HFFc6 (cell line): ENCODE results near the gene LZTS2. TPM values are rescaled to one million over a fixed set of nuclear protein-coding genes. Genes with fewer than 3 reads are reported as not detected.

Experiments used
- DNase-seq: peaks from one replicate; pipeline ENCODE4 v3.0.0-alpha.2; 2018
- H3K27ac Mint-ChIP-seq: 2 replicates; pipeline ENCODE4 v1.8.0; 2020; ENCODE audit warnings: mild to moderate bottlenecking, mixed read lengths
- H3K27me3 Mint-ChIP-seq: 2 replicates; pipeline ENCODE4 v1.8.0; 2021; ENCODE audit warnings: mild to moderate bottlenecking, moderate library complexity, mixed read lengths; ENCODE audit not compliant: insufficient read depth
- H3K36me3 Mint-ChIP-seq: 2 replicates; pipeline ENCODE4 v1.8.0; 2021; ENCODE audit warnings: low read depth, mixed read lengths
- H3K4me1 Mint-ChIP-seq: 2 replicates; pipeline ENCODE4 v1.8.0; 2020; ENCODE audit warnings: low read depth, mixed read lengths
- H3K4me3 Mint-ChIP-seq: 2 replicates; pipeline ENCODE4 v1.8.0; 2020; ENCODE audit warnings: mild to moderate bottlenecking, moderate library complexity, mixed read lengths
- H3K9me3 Mint-ChIP-seq: 2 replicates; pipeline ENCODE4 v1.8.0; 2020; ENCODE audit warnings: mild to moderate bottlenecking, mixed read lengths
- total RNA-seq, 6 experiments: library from RNA; stranded (reverse); fragmentation: NEBNext Ultra II Directional; extraction: Animal tissue kit (Norgen Biotek cat#: 25700); gene quantifications; 2 replicates in 1 of 6; 3 replicates in 5 of 6; pipeline ENCODE4 v1.2.3, GENCODE V29; 2021
- TF ChIP-seq, protein P1 (sequence below): fragments of 200-600 bp; sonication (generic); IDR thresholded peaks from 2 replicates; pipeline ENCODE4 v1.5.0; 2021; ENCODE audit warnings: antibody characterized with exemption, mild to moderate bottlenecking

Gene LZTS2
- total RNA-seq, 6 experiments from 2014 or later = 66.8 to 80.5 (median 74.6) TPM

DNA sequence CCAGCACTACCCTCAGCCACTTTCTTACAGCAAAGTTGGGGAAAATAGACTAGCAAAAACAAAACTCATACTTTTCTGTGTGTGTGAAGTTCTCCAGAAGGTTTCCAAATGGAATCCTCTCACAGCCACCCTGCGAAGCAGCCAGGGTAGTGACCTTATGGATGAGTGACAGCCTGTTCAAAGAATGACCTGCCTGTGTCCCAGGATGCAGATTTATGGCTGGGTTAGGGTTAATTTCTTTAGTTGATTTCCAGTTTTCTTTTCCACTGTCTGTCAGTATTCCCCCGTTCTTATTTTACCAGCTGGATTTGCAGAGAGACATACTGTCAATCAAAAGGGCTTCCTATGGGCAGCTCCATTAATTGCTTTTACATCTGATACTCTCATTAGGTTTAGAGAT is 32.7 kb upstream of the LZTS2 start:
- peaks cover 8% of the 10 kb centered on the region for H3K36me3 Mint-ChIP-seq
- peaks cover 9% of the 10 kb centered on the region for H3K4me1 Mint-ChIP-seq
- H3K4me3 Mint-ChIP-seq = no peak overlapping the region
- H3K9me3 Mint-ChIP-seq = no peaks in the 10 kb centered on the region
- H3K27me3 Mint-ChIP-seq = no peaks in the 10 kb centered on the region; the same call in 1 of the 2 replicates
- no peak for DNase-seq
- H3K27ac Mint-ChIP-seq = no peak overlapping the region
- TF ChIP-seq, protein P1, sequence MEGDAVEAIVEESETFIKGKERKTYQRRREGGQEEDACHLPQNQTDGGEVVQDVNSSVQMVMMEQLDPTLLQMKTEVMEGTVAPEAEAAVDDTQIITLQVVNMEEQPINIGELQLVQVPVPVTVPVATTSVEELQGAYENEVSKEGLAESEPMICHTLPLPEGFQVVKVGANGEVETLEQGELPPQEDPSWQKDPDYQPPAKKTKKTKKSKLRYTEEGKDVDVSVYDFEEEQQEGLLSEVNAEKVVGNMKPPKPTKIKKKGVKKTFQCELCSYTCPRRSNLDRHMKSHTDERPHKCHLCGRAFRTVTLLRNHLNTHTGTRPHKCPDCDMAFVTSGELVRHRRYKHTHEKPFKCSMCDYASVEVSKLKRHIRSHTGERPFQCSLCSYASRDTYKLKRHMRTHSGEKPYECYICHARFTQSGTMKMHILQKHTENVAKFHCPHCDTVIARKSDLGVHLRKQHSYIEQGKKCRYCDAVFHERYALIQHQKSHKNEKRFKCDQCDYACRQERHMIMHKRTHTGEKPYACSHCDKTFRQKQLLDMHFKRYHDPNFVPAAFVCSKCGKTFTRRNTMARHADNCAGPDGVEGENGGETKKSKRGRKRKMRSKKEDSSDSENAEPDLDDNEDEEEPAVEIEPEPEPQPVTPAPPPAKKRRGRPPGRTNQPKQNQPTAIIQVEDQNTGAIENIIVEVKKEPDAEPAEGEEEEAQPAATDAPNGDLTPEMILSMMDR = no peak

DNA sequence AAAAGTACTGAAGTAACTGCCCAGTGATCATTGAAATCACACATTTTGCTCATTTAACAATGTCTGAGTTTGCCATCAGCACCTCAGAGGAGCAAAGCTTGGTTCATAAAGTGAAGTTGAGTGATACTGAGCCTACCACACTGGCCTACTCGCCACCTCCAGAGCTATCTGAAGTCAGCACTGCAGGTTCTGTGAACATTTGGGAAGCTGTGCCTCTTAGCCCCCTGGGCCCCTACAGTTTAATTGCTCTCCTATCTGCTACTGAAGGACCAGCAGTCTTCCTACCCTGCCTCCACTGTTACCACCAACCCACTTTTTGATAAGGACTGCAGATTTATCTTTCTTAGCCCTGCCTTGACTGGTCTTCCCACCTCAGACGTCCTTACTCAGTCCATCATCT is 32.3 kb upstream of the LZTS2 start:
- TF ChIP-seq, protein P1 = no peak
- H3K9me3 Mint-ChIP-seq = no peaks in the 10 kb centered on the region
- no peak overlapping the region for H3K4me3 Mint-ChIP-seq
- peaks cover 5% of the 10 kb centered on the region; the same call in 1 of the 2 replicates for H3K36me3 Mint-ChIP-seq
- H3K27ac Mint-ChIP-seq = no peak overlapping the region
- no peaks in the 10 kb centered on the region; the same call in 1 of the 2 replicates for H3K27me3 Mint-ChIP-seq
- DNase-seq = no peak
- peaks cover 9% of the 10 kb centered on the region for H3K4me1 Mint-ChIP-seq

DNA sequence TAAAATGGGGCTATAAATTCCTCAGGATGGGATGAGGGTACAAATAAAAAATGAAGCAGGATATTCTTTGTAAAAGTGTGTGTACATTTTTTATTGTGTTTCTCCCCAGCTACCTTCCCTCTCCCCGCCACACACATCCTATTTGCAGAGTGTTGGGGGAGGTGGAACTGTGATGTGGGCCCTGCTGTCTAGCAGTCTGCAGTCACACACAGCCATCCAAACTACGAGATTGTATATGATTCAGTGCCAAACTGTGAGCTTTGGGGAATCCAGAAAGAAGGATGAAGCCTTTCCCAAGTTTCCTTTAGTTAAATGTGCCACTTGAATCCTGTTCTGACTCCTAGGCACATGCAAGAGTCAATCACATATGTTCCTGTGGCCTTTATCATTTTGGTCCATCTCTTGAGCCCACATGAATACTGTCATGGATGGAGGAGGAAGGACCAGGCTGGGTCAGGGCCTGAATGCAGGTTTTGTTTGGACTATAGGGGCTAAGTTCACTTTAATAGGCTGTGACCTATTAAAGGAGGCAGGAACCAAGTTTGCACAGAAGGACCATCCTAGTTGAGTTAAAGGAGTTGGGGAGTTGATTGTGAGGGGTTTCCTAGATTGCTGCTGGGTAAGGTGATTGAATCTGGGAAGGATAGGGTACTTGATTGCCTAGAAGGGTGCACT is 31.4 kb upstream of the LZTS2 start:
- H3K9me3 Mint-ChIP-seq = no peaks in the 10 kb centered on the region
- DNase-seq = no peak
- no peaks in the 10 kb centered on the region; the same call in 1 of the 2 replicates for H3K27me3 Mint-ChIP-seq
- H3K36me3 Mint-ChIP-seq = 0 out of 2 replicates have a peak, but pooled peaks cover 5% of the 10 kb centered on the region
- H3K27ac Mint-ChIP-seq = no peak overlapping the region
- TF ChIP-seq, protein P1 = no peak
- H3K4me3 Mint-ChIP-seq = peak overlapping the region; percentile 81
- H3K4me1 Mint-ChIP-seq = peaks cover 9% of the 10 kb centered on the region

DNA sequence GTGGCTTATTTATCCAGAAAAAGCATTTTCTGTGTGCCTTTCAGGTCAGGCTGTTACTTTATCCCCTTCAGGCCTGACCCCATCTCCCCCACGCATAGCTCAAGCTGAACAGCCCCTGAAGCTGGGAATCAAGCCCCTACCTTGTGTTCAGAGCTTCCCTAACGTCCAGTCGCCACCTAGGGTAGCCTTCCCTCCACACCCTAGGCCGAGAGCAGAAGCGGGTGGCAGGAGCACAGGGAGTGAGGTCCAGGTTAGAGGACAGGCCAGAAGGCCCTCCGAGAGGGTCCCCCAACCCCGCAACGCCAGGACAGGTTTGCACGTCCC is 30.8 kb upstream of the LZTS2 start:
- H3K27ac Mint-ChIP-seq = no peak overlapping the region

DNA sequence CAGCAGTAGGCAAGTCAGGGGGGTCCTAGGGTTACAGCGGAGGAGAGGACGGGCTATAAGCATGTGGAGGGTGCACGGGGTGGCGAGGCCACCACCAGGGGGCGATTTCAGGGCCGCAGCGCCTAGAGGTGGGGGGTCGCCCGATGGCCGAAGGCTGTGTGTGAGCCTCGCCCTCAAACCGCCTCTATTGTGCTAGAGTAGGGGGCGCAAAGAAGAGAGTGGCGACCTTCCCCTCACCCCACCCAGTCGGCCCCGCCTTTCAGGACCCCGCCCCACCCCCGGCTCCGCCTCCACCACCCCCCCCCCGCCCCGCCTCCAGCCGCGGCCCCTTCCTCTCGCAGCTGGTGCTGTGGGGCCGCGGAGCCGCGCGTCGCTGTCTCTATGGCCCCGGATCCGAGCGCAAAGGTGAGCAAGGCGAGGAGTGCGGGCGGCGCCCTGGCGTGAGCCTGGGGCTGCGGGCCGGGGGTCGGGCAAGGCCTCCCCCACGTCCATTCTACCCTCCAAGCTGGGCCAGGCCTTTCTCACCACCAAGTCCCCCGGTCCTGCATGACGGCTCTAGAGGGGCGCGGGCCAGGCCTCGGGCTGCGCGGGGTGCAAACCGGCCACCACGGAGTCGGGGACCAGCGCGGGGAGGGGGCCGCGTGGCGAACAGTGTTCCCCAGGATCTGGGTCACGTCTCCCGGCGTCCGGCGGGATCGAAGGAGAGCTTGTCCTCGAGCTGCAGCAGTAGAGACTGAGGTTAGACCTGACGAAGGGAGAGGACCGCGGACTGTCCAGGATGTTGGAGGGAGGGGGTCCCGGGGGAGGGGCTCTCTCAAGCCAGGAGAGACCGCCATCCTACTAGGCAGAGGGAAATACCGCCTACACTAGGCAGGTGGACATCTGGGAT is 30.2 kb upstream of the LZTS2 start, which contains the start of gene SEMA4G:
Gene SEMA4G, plus strand, starts transcription at position 318 of the 889 bp plus-strand sequence. CDS start 3,409 bp downstream, outside the sequence.
- DNase-seq = no peak
- Mint-ChIP-seq H3K27ac (no peak within 1 kb of the TSS), H3K36me3 (0 out of 2 replicates have a peak, but pooled peaks cover 5% of the 10 kb centered on the region), H3K9me3 (no peaks in the 10 kb centered on the region), H3K4me1 (peaks cover 9% of the 10 kb centered on the region), H3K27me3 (no peaks in the 10 kb centered on the region; the same call in 1 of the 2 replicates), H3K4me3 (peak within 1 kb of the TSS; percentile 81)
- TF ChIP-seq, protein P1 = peak; percentile 88

More for the DNA sequence above, 30.8 kb upstream of the LZTS2 start:
- peak overlapping the region; percentile 81 for H3K4me3 Mint-ChIP-seq
- 0 out of 2 replicates have a peak, but pooled peaks cover 5% of the 10 kb centered on the region for H3K36me3 Mint-ChIP-seq
- H3K4me1 Mint-ChIP-seq = peaks cover 9% of the 10 kb centered on the region
- H3K27me3 Mint-ChIP-seq = no peaks in the 10 kb centered on the region; the same call in 1 of the 2 replicates
- TF ChIP-seq, protein P1 = no peak
- DNase-seq = no peak
- H3K9me3 Mint-ChIP-seq = no peaks in the 10 kb centered on the region
